ENCODE results near the gene RGS12. TPM values are rescaled to one million over a fixed set of nuclear protein-coding genes. Genes with fewer than 3 reads are reported as not detected.

RGS12 gene
- total RNA-seq, 1 experiment from 2014 or later: 53.9 TPM

DNA sequence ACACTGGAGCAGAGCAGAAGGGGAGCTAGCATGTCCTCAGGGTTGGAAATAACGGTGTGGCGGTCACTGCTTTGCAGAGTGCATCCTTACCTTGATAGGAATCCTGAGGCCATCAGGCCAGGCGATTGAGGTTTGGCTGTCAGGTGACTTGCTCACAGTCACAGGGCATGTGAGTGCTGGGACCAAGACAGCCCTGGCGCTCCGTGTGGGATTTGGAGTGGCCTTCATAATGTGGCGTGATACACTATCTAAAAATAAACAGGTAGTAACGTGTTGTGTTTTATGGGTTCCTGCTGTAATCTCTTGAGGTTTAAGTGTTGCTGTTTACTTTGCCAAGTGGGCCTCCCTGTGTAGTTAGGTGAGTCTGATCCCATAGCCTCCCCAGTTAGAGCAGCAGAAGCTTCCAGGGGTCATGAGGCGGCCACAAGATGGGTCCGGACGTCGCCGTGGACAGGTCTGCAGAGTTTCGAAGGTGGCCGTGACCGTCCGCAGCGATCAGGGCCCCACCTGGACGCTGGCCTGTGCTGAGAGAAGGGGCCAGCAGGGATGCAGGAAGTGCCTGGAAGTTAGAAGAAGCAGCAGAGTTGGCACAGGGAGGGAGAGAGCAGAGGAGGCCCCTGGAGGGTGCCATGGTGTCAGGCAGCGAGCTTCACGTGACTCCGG lies 27.7 kb downstream of the RGS12 start:
- Histone ChIP-seq H3K27me3 (replicated peaks; ENCODE audit: insufficient read depth, low read depth, low read length, poor library complexity) (no peaks in the 10 kb centered on the region), H3K27ac (ENCODE audit: low read depth, low read length, poor library complexity, severe bottlenecking) (peak overlapping the region; percentile 15), H3K4me1 (ENCODE audit: insufficient read depth, low read length, poor library complexity, severe bottlenecking) (peaks cover 24% of the 10 kb centered on the region), H3K9me3 (ENCODE audit: low read depth, low read length, poor library complexity, severe bottlenecking) (no peaks in the 10 kb centered on the region), H3K4me3 (ENCODE audit: low read depth, low read length, poor library complexity, severe bottlenecking) (no peak overlapping the region), H3K36me3 (ENCODE audit: insufficient read depth, low read length, poor library complexity, severe bottlenecking) (peaks cover 9% of the 10 kb centered on the region)
- intact Hi-C loops (cut with micrococcal nuclease; ENCODE audit: unreplicated experiment): no loop called here
- TF ChIP-seq EZH2 (IDR thresholded peaks at IDR 0.05; ENCODE audit: borderline replicate concordance, low read depth, low read length, poor library complexity, severe bottlenecking): no peak
- TF ChIP-seq, protein P1, sequence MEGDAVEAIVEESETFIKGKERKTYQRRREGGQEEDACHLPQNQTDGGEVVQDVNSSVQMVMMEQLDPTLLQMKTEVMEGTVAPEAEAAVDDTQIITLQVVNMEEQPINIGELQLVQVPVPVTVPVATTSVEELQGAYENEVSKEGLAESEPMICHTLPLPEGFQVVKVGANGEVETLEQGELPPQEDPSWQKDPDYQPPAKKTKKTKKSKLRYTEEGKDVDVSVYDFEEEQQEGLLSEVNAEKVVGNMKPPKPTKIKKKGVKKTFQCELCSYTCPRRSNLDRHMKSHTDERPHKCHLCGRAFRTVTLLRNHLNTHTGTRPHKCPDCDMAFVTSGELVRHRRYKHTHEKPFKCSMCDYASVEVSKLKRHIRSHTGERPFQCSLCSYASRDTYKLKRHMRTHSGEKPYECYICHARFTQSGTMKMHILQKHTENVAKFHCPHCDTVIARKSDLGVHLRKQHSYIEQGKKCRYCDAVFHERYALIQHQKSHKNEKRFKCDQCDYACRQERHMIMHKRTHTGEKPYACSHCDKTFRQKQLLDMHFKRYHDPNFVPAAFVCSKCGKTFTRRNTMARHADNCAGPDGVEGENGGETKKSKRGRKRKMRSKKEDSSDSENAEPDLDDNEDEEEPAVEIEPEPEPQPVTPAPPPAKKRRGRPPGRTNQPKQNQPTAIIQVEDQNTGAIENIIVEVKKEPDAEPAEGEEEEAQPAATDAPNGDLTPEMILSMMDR (conservative IDR thresholded peaks at IDR 0.05; ENCODE audit: low read depth, low read length): no peak
- no peak for DNase-seq (ENCODE audit: low spot score)
- ChIA-PET CTCF (no interaction called here), POLR2A (ENCODE audit: low non-redundant PET) (no interaction called here)
- BruUV-seq (replicated peaks): no TSS peak

DNA sequence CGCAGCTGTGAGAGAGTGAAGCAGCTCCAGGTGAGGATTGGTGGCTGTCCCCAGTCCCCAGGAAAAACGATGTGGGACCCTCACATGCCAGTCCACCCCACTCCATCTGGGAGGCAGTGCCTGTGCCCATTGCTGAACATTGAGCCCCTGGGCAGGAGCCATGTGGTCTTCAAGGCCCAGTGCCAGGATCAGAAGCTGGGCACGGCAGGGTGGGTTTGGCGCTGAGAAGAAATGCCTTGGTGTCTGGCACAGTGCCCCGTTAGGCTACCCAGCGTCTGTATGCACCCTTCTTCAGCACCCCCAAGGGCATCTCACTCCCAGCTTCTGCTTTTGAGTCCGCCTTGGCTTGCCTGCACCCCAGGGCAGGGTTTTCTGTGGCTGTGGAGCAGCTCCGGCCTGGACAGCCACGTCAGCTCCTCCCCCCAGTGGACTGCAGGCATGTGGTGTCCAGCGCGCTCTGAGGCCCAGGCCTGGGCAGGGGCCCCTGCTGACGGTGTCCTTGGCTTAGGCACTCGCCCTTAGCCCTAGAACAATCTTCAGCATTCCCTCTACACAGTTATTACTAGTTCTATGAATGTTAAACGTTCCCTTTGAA lies 28.6 kb downstream of the RGS12 start:
- intact Hi-C loops (cut with micrococcal nuclease; ENCODE audit: unreplicated experiment): no loop called here
- no peaks in the 10 kb centered on the region for H3K27me3 ChIP-seq (replicated peaks; ENCODE audit: insufficient read depth, low read depth, low read length, poor library complexity)
- CTCF ChIA-PET: no interaction called here
- DNase-seq (ENCODE audit: low spot score): no peak
- TF ChIP-seq EZH2 (IDR thresholded peaks at IDR 0.05; ENCODE audit: borderline replicate concordance, low read depth, low read length, poor library complexity, severe bottlenecking): no peak
- TF ChIP-seq, protein P1 (conservative IDR thresholded peaks at IDR 0.05; ENCODE audit: low read depth, low read length): no peak
- peak overlapping the region; percentile 15 for H3K27ac ChIP-seq (ENCODE audit: low read depth, low read length, poor library complexity, severe bottlenecking)
- peaks cover 24% of the 10 kb centered on the region for H3K4me1 ChIP-seq (ENCODE audit: insufficient read depth, low read length, poor library complexity, severe bottlenecking)
- no peak overlapping the region for H3K4me3 ChIP-seq (ENCODE audit: low read depth, low read length, poor library complexity, severe bottlenecking)
- POLR2A ChIA-PET (ENCODE audit: low non-redundant PET): no interaction called here
- no TSS peak for BruUV-seq (replicated peaks)
- H3K36me3 ChIP-seq (ENCODE audit: insufficient read depth, low read length, poor library complexity, severe bottlenecking): peaks cover 9% of the 10 kb centered on the region
- no peaks in the 10 kb centered on the region for H3K9me3 ChIP-seq (ENCODE audit: low read depth, low read length, poor library complexity, severe bottlenecking)

DNA sequence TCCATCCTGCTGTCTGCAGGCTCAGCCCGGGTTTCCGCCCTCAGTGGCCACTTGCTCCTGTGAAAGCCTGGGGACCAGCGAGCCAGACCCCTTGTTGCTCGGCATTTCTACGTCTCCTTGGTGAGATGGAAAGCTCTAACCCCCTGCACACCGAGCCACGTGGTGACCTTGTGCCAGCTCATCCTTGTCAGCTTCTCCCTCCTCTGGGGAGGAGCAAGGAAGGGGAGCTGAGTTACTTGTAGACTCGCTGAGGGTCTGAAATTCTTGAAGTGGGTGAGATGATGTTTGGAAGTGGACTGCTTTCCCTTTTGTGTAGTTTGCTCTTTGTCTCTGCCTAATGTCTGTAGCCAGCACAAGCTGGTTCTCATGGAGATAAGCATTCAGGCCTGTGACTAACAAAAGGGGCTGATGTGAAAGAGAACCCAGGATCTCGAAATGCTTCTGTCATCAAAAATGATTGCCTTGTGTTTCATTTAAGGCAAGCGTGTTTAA lies 29.3 kb downstream of the RGS12 start:
- H3K27me3 ChIP-seq (replicated peaks; ENCODE audit: insufficient read depth, low read depth, low read length, poor library complexity): no peaks in the 10 kb centered on the region
- BruUV-seq (replicated peaks): no TSS peak
- intact Hi-C loops (cut with micrococcal nuclease; ENCODE audit: unreplicated experiment): loop anchor here (2.0 kb wide), 1 partner anchor 17 kb away; no protein-coding TSS in a partner anchor
- H3K36me3 ChIP-seq (ENCODE audit: insufficient read depth, low read length, poor library complexity, severe bottlenecking): peaks cover 5% of the 10 kb centered on the region
- peaks cover 24% of the 10 kb centered on the region for H3K4me1 ChIP-seq (ENCODE audit: insufficient read depth, low read length, poor library complexity, severe bottlenecking)
- H3K4me3 ChIP-seq (ENCODE audit: low read depth, low read length, poor library complexity, severe bottlenecking): no peak overlapping the region
- DNase-seq (ENCODE audit: low spot score): peak; percentile 26
- H3K9me3 ChIP-seq (ENCODE audit: low read depth, low read length, poor library complexity, severe bottlenecking): no peaks in the 10 kb centered on the region
- TF ChIP-seq, protein P1 (conservative IDR thresholded peaks at IDR 0.05; ENCODE audit: low read depth, low read length): no peak
- no peak for TF ChIP-seq EZH2 (IDR thresholded peaks at IDR 0.05; ENCODE audit: borderline replicate concordance, low read depth, low read length, poor library complexity, severe bottlenecking)
- no peak overlapping the region for H3K27ac ChIP-seq (ENCODE audit: low read depth, low read length, poor library complexity, severe bottlenecking)
- ChIA-PET CTCF (no interaction called here), POLR2A (ENCODE audit: low non-redundant PET) (no interaction called here)

All from A673 (cell line).